ENCODE measurements around the gene NDUFS2. TPM values are rescaled to one million over a fixed set of nuclear protein-coding genes. Genes with fewer than 3 reads are reported as not detected.

The NDUFS2 gene
- 10 to 100 TPM; 49.9 to 55.7 TPM for total RNA-seq
- polyA plus RNA-seq (2013, experiment 1 of 2), result 70.2 TPM
- 69.7 TPM for polyA plus RNA-seq (2013, experiment 2 of 2)
- total RNA-seq, result 35.8 to 161 (median 100) reads per million in 172 experiments

GRCh38 chr1:161201836-161202712, at the start of gene NDUFS2:
TSS of gene NDUFS2 (plus strand) at chr1:161202367. CDS start at chr1:161202386, 19 bp downstream.
- H3K36me3 Mint-ChIP-seq (ENCODE audit: low read depth), result peaks cover 42% of the 10 kb centered on the region
- ATAC-seq (ENCODE audit: poor library complexity) (peak; percentile 99), DNase-seq (peak; percentile 90 to 99 (median 94))
- H3K4me1 Mint-ChIP-seq (ENCODE audit: low read depth), result peaks cover 66% of the 10 kb centered on the region
- intact Hi-C loops (cut with DNase I, micrococcal nuclease), result loop anchor here (1.0 to 2.0 kb wide), 3 partner anchors 17 to 187 kb away; partner anchors contain the start of gene TOMM40L (in 1 of the 2)
- no peaks in the 10 kb centered on the region for H3K27me3 Mint-ChIP-seq
- peak within 1 kb of the TSS; percentile 66 for H3K4me3 ChIP-seq (ENCODE audit: low read length)
- TF ChIP-seq, protein P1, sequence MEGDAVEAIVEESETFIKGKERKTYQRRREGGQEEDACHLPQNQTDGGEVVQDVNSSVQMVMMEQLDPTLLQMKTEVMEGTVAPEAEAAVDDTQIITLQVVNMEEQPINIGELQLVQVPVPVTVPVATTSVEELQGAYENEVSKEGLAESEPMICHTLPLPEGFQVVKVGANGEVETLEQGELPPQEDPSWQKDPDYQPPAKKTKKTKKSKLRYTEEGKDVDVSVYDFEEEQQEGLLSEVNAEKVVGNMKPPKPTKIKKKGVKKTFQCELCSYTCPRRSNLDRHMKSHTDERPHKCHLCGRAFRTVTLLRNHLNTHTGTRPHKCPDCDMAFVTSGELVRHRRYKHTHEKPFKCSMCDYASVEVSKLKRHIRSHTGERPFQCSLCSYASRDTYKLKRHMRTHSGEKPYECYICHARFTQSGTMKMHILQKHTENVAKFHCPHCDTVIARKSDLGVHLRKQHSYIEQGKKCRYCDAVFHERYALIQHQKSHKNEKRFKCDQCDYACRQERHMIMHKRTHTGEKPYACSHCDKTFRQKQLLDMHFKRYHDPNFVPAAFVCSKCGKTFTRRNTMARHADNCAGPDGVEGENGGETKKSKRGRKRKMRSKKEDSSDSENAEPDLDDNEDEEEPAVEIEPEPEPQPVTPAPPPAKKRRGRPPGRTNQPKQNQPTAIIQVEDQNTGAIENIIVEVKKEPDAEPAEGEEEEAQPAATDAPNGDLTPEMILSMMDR (IDR thresholded peaks at IDR 0.05), result no peak
- POLR2A ChIA-PET, result interaction anchor here (0.6 to 5.0 kb wide), 38 partner anchors 9 to 939 kb away, joined by 3 to 95 read pairs (median 6); partner anchors contain the start of genes APOA2, ARHGAP30, B4GALT3 and DCAF8
- H3K4me1 ChIP-seq (ENCODE audit: insufficient read depth, low read length), result peaks cover 47% of the 10 kb centered on the region
- peak within 1 kb of the TSS; percentile 95 for H3K27ac Mint-ChIP-seq
- H3K27me3 ChIP-seq (ENCODE audit: control insufficient read depth in 1 of 2, insufficient read depth in 2 of 2, low read length in 2 of 2), result no peaks in the 10 kb centered on the region
- H3K9me3 Mint-ChIP-seq, result no peaks in the 10 kb centered on the region
- H3K27ac ChIP-seq (ENCODE audit: low read depth in 1 of 2, low read length in 2 of 2), result peak within 1 kb of the TSS; percentile 85 to 86
- H3K4me3 Mint-ChIP-seq, result peak within 1 kb of the TSS; percentile 99
- H3K9me3 ChIP-seq (ENCODE audit: control insufficient read depth in 1 of 2, insufficient read depth in 1 of 2, low read length in 2 of 2), result no peaks in the 10 kb centered on the region
- CTCF ChIA-PET, result interaction anchor here (0.5 to 4.5 kb wide), 11 partner anchors 9 to 180 kb away, joined by 3 to 43 read pairs (median 5); partner anchors contain the start of genes DEDD, PPOX, TOMM40L and UFC1
- H3K36me3 ChIP-seq (ENCODE audit: insufficient read depth, low read length), result peaks cover 36% of the 10 kb centered on the region

GRCh38 chr1:161153176-161153575, 49.0 kb upstream of the NDUFS2 start:
- Mint-ChIP-seq H3K36me3 (ENCODE audit: low read depth) (peaks cover 34% of the 10 kb centered on the region), H3K27ac (peak overlapping the region; percentile 99), H3K9me3 (no peaks in the 10 kb centered on the region), H3K4me1 (ENCODE audit: low read depth) (peaks cover 35% of the 10 kb centered on the region), H3K4me3 (peak overlapping the region; percentile 82), H3K27me3 (no peaks in the 10 kb centered on the region)
- intact Hi-C loops (cut with DNase I, micrococcal nuclease), result loop anchor here (1.0 to 10.0 kb wide), 4 partner anchors 21 to 808 kb away; partner anchors contain the start of genes DEDD (in 2 of the 2), NIT1 (in 2 of the 2), PFDN2 (in 2 of the 2) and COPA (in 1 of the 2)
- POLR2A ChIA-PET, result interaction anchor here (0.7 to 4.1 kb wide), 24 partner anchors 12 to 891 kb away, joined by 3 to 37 read pairs (median 5); partner anchors contain the start of genes ARHGAP30, B4GALT3, DCAF8 and DEDD
- Histone ChIP-seq H3K27ac (ENCODE audit: low read depth in 1 of 2, low read length in 2 of 2) (peak overlapping the region; percentile 96 to 99), H3K4me1 (ENCODE audit: insufficient read depth, low read length) (peaks cover 15% of the 10 kb centered on the region), H3K36me3 (ENCODE audit: insufficient read depth, low read length) (peaks cover 10% of the 10 kb centered on the region), H3K27me3 (ENCODE audit: control insufficient read depth in 1 of 2, insufficient read depth in 2 of 2, low read length in 2 of 2) (no peaks in the 10 kb centered on the region), H3K9me3 (ENCODE audit: control insufficient read depth in 1 of 2, insufficient read depth in 1 of 2, low read length in 2 of 2) (no peaks in the 10 kb centered on the region), H3K4me3 (ENCODE audit: low read length) (peak overlapping the region; percentile 97)
- TF ChIP-seq, protein P1 (IDR thresholded peaks at IDR 0.05), result no peak
- ATAC-seq (ENCODE audit: poor library complexity) (no peak), DNase-seq (no peak)
- CTCF ChIA-PET, result interaction anchor here (1.3 to 2.8 kb wide), 4 partner anchors 13 to 112 kb away, joined by 3 to 12 read pairs (median 8); partner anchors contain the start of genes NDUFS2, PPOX and TOMM40L

Measured in CD4-positive, alpha-beta T cell (primary cell).